LNCaP clone FGC (cell line): ENCODE measurements around the gene TSPAN31.
A peak's percentile ranks its signal among the peaks of the same experiment; 100 is the strongest.

Experiments
- DNase-seq: peaks from one replicate; pipeline ENCODE4 v3.0.0-alpha.2; 2011; ENCODE audit warnings: low read depth
- H3K4me3 ChIP-seq: 2 replicates; pipeline ENCODE4 v1.5.1; 2011; ENCODE audit warnings: mild to moderate bottlenecking, low read depth, low read length, control low read depth
- TF ChIP-seq, protein P1 (sequence below): IDR thresholded peaks from 2 replicates; pipeline ENCODE4 v1.5.1; 2012; ENCODE audit warnings: mild to moderate bottlenecking; ENCODE audit not compliant: control insufficient read depth, insufficient read depth; ENCODE audit errors: extremely low read depth

TSPAN31 gene

DNA sequence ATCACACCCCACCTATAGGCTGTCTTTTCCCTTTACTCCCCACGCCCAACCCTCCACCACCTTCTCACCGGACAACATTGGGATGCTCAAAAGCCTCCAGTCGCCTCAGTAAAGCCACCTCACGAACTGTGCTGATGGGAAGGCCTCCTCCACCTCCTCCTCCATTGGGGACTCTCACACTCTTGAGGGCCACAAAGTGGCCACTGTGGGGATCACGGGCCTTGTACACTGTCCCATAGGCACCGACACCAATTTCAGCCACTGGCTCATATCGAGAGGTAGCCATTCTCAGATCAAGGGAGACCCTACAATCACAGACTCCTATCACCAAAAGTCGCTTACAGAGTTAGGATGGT lies 6.6 kb downstream of the TSPAN31 start:
- DNase-seq, result no peak
- TF ChIP-seq, protein P1, sequence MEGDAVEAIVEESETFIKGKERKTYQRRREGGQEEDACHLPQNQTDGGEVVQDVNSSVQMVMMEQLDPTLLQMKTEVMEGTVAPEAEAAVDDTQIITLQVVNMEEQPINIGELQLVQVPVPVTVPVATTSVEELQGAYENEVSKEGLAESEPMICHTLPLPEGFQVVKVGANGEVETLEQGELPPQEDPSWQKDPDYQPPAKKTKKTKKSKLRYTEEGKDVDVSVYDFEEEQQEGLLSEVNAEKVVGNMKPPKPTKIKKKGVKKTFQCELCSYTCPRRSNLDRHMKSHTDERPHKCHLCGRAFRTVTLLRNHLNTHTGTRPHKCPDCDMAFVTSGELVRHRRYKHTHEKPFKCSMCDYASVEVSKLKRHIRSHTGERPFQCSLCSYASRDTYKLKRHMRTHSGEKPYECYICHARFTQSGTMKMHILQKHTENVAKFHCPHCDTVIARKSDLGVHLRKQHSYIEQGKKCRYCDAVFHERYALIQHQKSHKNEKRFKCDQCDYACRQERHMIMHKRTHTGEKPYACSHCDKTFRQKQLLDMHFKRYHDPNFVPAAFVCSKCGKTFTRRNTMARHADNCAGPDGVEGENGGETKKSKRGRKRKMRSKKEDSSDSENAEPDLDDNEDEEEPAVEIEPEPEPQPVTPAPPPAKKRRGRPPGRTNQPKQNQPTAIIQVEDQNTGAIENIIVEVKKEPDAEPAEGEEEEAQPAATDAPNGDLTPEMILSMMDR, result no peak
- peak overlapping the region; percentile 98 for H3K4me3 ChIP-seq

DNA sequence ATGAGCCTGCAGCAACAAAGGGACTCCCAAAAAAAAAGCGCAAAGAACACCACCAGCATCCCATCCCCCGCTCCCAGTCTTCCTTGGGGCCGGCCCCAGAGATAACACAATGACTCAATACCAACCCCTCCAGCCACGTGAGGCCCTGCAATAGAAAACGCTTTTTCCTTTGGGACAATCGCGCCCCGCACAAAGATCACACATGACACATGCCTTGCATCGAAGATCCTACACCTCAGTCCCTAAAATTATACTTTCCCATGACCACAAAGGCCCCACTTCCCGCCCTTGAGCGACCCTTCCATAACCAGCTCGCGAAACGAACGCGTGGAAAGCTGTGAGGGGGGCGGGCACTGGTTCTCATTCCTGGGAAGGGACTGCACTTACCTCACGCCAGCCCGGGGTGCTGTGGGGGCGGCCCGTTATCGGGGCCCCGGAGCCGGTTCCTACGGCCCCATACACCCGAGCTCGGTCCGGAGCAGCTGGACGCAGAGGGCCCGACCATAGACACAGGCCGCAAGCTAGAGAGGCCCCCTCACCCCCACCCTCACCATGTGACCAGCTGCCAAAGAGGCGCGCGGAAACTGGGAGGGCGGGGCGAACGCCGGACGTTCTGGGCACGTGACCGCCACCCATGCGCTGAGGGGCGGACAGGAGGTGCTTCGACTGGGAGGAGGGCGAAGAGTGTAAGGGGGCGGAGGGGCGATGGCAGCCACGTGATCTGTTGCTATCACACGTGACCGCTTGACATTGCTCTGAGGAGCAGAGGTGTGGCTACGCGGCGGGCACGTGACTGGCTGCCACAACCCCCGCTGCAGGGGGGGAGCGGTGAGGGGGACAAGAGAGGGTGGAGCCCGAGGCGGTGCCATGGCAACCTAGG lies 7.2 kb downstream of the TSPAN31 start, which contains the start of gene CDK4:
CDK4 (minus strand) TSS at position 523 of the 880 bp plus-strand sequence. CDS start 593 bp downstream, outside the sequence.
- H3K4me3 ChIP-seq, result peak within 1 kb of the TSS; percentile 98
- TF ChIP-seq, protein P1, result no peak
- peak; percentile 99 for DNase-seq

DNA sequence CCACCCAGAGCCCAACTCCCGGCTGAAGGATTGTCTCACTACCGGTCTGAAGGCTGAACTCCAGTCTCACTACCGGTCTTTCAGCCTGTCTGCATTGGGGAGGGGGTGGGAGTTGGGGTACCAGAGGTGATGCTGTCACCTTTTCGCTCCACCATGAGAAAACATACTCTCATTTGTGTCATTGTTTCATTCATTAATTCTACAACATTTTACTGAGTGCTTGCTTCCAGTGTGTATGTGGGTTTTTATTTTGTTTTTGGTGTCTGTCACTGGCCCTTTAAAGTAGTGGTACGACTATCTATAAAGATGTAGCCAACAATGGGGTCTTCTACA lies 7.8 kb downstream of the TSPAN31 start:
- H3K4me3 ChIP-seq, result peak overlapping the region; percentile 98
- TF ChIP-seq, protein P1, result no peak
- no peak for DNase-seq

DNA sequence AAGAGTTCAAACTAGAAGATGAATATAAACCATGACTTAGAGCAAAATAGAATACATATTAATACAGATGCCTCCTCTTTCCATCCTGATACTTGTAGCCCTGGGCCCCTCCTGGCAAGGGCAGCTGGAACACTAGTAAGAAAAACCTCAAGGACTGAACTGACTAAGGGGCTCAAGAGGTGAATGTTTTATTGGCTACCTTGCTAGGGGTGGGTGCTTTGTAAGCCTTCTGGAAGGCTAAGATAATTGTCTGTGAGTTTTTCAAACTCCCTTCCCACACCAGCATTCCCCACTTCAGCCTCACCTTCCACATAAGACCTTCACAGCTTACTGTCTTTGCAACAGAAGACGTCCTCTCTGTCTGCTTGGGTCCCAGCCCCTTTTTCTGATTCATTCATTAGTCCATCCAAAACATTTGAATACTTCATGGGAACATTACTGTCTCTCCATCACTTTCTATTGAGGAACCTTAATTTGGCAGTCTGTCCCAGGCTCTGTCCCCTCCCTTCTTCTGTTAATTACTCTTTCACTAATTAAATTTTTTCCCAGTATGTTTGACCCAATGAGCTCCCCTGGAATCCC lies 9.0 kb downstream of the TSPAN31 start:
- no peak for DNase-seq
- peak overlapping the region; percentile 77 for H3K4me3 ChIP-seq
- TF ChIP-seq, protein P1, result no peak

DNA sequence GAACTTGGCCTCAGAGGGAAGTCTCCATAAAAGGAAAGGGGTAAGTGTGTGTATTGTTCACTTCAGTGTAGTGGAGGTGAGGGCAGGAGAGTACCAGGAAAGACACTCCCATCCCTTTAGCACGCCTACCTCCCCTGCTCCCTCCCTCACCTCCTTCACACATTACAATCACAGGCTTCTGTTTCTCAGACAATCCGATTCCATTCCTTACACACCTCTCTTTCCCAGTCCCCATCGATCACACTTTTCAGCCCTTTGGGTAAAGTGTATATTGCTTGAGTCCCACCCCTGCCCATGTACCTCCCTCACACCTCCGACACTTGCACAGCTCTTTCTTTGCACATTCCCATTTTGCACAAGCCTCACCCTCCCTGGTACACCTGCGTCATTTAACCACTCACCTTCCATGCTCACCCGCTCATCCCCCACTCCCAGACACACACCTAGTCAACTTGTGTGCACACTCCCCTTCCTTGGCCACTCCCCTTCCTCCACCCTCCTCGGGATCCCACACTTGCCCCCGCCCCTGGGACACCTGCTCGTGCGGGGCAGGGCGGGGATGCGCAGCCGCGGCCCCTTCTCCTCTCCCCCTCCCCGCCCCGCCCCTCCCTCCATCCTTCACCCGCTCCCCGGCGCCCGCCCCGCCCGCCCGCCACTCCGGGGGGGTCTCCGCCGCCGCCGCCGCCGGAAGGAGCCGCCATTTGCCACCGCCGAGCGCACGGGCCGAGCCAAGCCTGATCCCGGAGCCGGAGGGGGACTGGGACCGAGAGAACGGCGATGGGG lies 9.8 kb downstream of the TSPAN31 start, which contains the start of gene MARCHF9:
MARCHF9 (plus strand) TSS at position 693 of the 783 bp plus-strand sequence. CDS start 426 bp downstream, outside the sequence.
- DNase-seq, result peak; percentile 46
- TF ChIP-seq, protein P1, result no peak
- H3K4me3 ChIP-seq, result peak within 1 kb of the TSS; percentile 77

DNA sequence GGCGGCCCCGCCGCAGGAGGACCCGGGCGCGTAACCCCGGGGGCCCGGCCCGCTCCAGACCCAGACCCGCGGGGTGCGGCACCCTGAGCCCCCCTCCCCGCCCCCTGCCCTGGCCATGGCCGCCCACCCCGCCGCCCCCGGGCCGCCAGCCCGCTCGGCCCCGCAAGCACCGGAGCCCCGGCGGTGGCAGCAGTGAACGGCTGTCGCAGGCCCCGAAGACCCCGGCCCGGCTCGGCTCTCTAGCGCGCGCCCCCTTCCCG lies 10.3 kb downstream of the TSPAN31 start:
- TF ChIP-seq, protein P1, result no peak
- no peak for DNase-seq
- H3K4me3 ChIP-seq, result peak overlapping the region; percentile 77
